OCI-LY7 (cell line): ENCODE measurements around the gene ZNF3. TPM values are rescaled to one million over a fixed set of nuclear protein-coding genes. Genes with fewer than 3 reads are reported as not detected.

Experiments
- BruUV-seq: library from RNA; stranded (reverse); fragments of 400-500 nt; replicated peaks from 2 replicates; lab custom pipeline; 2021; lab: Mats Ljungman, UMichigan
- CTCF ChIA-PET: fragments of 300-600 bp; sonication (Branson Sonifier 250); formaldehyde crosslinking; loops from one replicate; lab custom pipeline; 2022; ENCODE audit warnings: antibody characterized with exemption; ENCODE audit not compliant: unreplicated experiment; lab: Charles Lee
- POLR2A ChIA-PET: fragments of 300-600 bp; sonication (Branson Sonifier 250); formaldehyde crosslinking; loops from one replicate; lab custom pipeline; 2022; ENCODE audit warnings: antibody characterized with exemption; lab: Charles Lee
- DNase-seq: peaks from one replicate; pipeline ENCODE4 v3.0.0-alpha.2; 2015; ENCODE audit warnings: low spot score
- H2AFZ ChIP-seq: fragments of 200-600 bp; sonication (generic), shearing (Covaris generic); 2 replicates; pipeline ENCODE4 v1.6.1; 2014; ENCODE audit warnings: mild to moderate bottlenecking, antibody characterized with exemption, low read length, moderate library complexity
- H3K27ac ChIP-seq: fragments of 200-600 bp; sonication (generic); 2 replicates; pipeline ENCODE4 v1.5.1; 2014; ENCODE audit warnings: mixed run types, low read depth, mild to moderate bottlenecking, moderate library complexity, low read length, inconsistent platforms; ENCODE audit not compliant: poor library complexity, severe bottlenecking
- H3K36me3 ChIP-seq: fragments of 200-600 bp; sonication (generic); 2 replicates; pipeline ENCODE4 v1.6.1; 2014; ENCODE audit warnings: mild to moderate bottlenecking, antibody characterized with exemption, low read length, moderate library complexity, mixed read lengths; ENCODE audit not compliant: insufficient read depth
- H3K4me1 ChIP-seq: fragments of 200-600 bp; sonication (generic); 2 replicates; pipeline ENCODE4 v1.5.1; 2014; ENCODE audit warnings: mild to moderate bottlenecking, low read length; ENCODE audit not compliant: insufficient read depth, poor library complexity, severe bottlenecking
- H3K4me2 ChIP-seq: fragments of 200-600 bp; sonication (generic); 2 replicates; pipeline ENCODE4 v1.6.1; 2014; ENCODE audit warnings: mild to moderate bottlenecking, low read length
- H3K4me3 ChIP-seq: fragments of 200-600 bp; sonication (generic); 2 replicates; pipeline ENCODE4 v1.5.1; 2014; ENCODE audit warnings: mild to moderate bottlenecking, low read depth, low read length; ENCODE audit not compliant: poor library complexity, severe bottlenecking
- H3K79me2 ChIP-seq: fragments of 200-600 bp; sonication (generic); 2 replicates; pipeline ENCODE4 v1.6.1; 2016; ENCODE audit warnings: low read depth, mild to moderate bottlenecking, low read length, moderate library complexity, mixed read lengths; ENCODE audit not compliant: insufficient read depth
- H3K9me2 ChIP-seq: fragments of 200-600 bp; sonication (generic); 2 replicates; pipeline ENCODE4 v1.6.1; 2016; ENCODE audit warnings: mild to moderate bottlenecking, low read length, mixed read lengths; ENCODE audit not compliant: insufficient read depth
- H3K9me3 ChIP-seq: fragments of 200-600 bp; sonication (generic); 2 replicates; pipeline ENCODE4 v1.6.1; 2014; ENCODE audit warnings: mild to moderate bottlenecking, mixed run types, low read length, mixed read lengths
- H4K20me1 ChIP-seq: fragments of 200-600 bp; sonication (generic); 2 replicates; pipeline ENCODE4 v1.6.1; 2014; ENCODE audit warnings: mild to moderate bottlenecking, antibody characterized with exemption, low read length, moderate library complexity, mixed read lengths; ENCODE audit not compliant: insufficient read depth
- EZH2phosphoT487 ChIP-seq: fragments of 200-600 bp; sonication (generic); IDR thresholded peaks from 2 replicates; pipeline ENCODE4 v1.6.1; 2018; ENCODE audit warnings: low read depth, borderline replicate concordance, mild to moderate bottlenecking, mixed run types, antibody characterized with exemption, low read length, moderate library complexity, mixed read lengths
- intact Hi-C: fragments of 100-400 bp; cut with micrococcal nuclease; formaldehyde crosslinking; loops from one replicate; pipeline ENCODE4 v1.10.0; 2022; ENCODE audit not compliant: unreplicated experiment
- total RNA-seq, 2 experiments: library from RNA; depleted of rRNA in 1 of 2; stranded (reverse); fragments of >200 nt in 1 of 2; shearing (Covaris generic) in 1 of 2; gene quantifications; 2 replicates each; pipeline ENCODE4 v1.2.3, GENCODE V29; 2014 to 2022
- TF ChIP-seq, protein P1 (sequence below): fragments of 200-600 bp; sonication (generic); conservative IDR thresholded peaks from 2 replicates; pipeline ENCODE4 v1.5.1; 2014; ENCODE audit warnings: mild to moderate bottlenecking, antibody characterized with exemption, low read length, moderate library complexity, mixed read lengths

Gene ZNF3
- total RNA-seq, 2 experiments from 2014 or later = 19.8 to 23.7 TPM

DNA sequence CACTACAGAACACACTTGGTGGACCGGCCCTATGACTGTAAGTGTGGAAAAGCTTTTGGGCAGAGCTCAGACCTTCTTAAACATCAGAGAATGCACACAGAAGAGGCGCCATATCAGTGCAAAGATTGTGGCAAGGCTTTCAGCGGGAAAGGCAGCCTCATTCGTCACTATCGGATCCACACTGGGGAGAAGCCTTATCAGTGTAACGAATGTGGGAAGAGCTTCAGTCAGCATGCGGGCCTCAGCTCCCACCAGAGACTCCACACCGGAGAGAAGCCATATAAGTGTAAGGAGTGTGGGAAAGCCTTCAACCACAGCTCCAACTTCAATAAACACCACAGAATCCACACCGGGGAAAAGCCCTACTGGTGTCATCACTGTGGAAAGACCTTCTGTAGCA is 17.4 kb downstream of the ZNF3 start:
- H3K79me2 ChIP-seq = no peaks in the 10 kb centered on the region
- H3K4me3 ChIP-seq = no peak overlapping the region
- ChIA-PET CTCF (interaction anchor here (0.5 kb wide), 1 partner anchor 19 kb away, joined by 5 read pairs; no protein-coding TSS in a partner anchor), POLR2A (no interaction called here)
- H3K36me3 ChIP-seq = peaks cover 32% of the 10 kb centered on the region; the same call in 1 of the 2 replicates
- H3K4me1 ChIP-seq = peaks cover 3% of the 10 kb centered on the region
- no peaks in the 10 kb centered on the region for H3K9me2 ChIP-seq
- H3K9me3 ChIP-seq = no peaks in the 10 kb centered on the region
- intact Hi-C loops = no loop called here
- H4K20me1 ChIP-seq = no peaks in the 10 kb centered on the region
- TF ChIP-seq EZH2phosphoT487 = no peak
- TF ChIP-seq, protein P1, sequence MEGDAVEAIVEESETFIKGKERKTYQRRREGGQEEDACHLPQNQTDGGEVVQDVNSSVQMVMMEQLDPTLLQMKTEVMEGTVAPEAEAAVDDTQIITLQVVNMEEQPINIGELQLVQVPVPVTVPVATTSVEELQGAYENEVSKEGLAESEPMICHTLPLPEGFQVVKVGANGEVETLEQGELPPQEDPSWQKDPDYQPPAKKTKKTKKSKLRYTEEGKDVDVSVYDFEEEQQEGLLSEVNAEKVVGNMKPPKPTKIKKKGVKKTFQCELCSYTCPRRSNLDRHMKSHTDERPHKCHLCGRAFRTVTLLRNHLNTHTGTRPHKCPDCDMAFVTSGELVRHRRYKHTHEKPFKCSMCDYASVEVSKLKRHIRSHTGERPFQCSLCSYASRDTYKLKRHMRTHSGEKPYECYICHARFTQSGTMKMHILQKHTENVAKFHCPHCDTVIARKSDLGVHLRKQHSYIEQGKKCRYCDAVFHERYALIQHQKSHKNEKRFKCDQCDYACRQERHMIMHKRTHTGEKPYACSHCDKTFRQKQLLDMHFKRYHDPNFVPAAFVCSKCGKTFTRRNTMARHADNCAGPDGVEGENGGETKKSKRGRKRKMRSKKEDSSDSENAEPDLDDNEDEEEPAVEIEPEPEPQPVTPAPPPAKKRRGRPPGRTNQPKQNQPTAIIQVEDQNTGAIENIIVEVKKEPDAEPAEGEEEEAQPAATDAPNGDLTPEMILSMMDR = no peak
- H3K4me2 ChIP-seq = no peak overlapping the region
- no peak overlapping the region for H3K27ac ChIP-seq
- no peak overlapping the region for H2AFZ ChIP-seq
- no peak for DNase-seq
- TSS peak; percentile 52 for BruUV-seq

DNA sequence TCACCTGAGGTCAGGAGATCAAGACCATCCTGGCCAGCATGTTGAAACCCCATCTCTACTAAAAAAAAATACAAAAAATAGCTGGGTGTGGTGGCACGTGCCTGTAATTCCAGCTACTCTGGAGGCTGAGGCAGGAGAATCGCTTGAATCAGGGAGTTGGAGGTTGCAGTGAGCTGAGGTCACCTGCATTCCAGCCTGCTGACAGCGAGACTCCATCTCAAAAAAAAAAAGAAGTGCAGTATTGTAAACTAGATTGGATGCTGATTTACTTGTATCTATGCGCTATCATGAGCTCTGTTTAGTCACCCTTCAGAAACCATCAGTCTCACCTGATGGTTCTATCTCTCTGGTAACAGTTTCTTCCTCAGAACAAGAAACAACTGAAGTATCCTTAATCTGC is 18.1 kb downstream of the ZNF3 start:
- H3K9me2 ChIP-seq = no peaks in the 10 kb centered on the region
- intact Hi-C loops = no loop called here
- no peaks in the 10 kb centered on the region for H3K79me2 ChIP-seq
- no peak overlapping the region for H3K27ac ChIP-seq
- no peak for DNase-seq
- H3K4me2 ChIP-seq = no peak overlapping the region
- H3K4me3 ChIP-seq = no peak overlapping the region
- TF ChIP-seq EZH2phosphoT487 = no peak
- TF ChIP-seq, protein P1 = no peak
- H4K20me1 ChIP-seq = no peaks in the 10 kb centered on the region
- CTCF ChIA-PET = interaction anchor here (0.5 kb wide), 1 partner anchor 19 kb away, joined by 5 read pairs; no protein-coding TSS in a partner anchor
- no peaks in the 10 kb centered on the region for H3K9me3 ChIP-seq
- POLR2A ChIA-PET = interaction anchor here (0.6 to 1.0 kb wide), 2 partner anchors 43 to 94 kb away, joined by 3 to 4 read pairs; no protein-coding TSS in a partner anchor
- peaks cover 6% of the 10 kb centered on the region for H3K4me1 ChIP-seq
- peaks cover 40% of the 10 kb centered on the region; the same call in 1 of the 2 replicates for H3K36me3 ChIP-seq
- no peak overlapping the region for H2AFZ ChIP-seq
- BruUV-seq = no TSS peak

DNA sequence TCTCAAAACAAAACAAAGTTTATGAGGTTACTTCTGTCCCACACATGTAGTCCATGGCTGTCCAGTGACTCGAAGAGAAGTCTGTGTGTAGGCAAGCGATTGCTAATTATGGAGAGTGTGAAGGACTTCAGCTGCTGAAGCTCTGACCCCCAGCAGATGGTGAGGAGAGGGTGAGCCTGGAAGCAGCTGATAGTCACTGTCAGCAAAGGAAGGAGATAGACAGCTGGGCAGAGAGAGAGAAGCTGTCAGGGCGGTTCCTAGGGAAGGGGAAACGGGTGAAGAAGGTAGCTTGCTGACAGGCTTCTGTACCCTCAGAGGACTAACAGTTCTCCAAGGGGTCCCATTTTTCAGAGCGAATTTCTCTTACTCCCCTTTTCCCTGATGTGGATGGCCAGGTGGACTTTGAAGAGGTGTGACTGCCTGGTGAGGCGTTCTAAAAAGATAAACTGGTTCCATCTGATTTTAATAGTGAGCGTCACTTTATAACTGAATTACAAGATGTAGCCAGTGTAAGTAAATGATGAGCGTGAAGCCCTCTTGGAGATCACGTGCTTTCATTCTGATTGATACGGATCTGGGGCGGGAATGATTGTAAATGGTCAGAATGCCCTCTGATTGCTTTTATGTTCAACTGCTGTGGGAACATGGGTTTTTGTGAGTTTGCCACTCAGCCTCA is 19.9 kb downstream of the ZNF3 start:
- no peak for DNase-seq
- H4K20me1 ChIP-seq = no peaks in the 10 kb centered on the region
- BruUV-seq = no TSS peak
- no peak overlapping the region for H3K4me2 ChIP-seq
- intact Hi-C loops = no loop called here
- CTCF ChIA-PET = no interaction called here
- no peaks in the 10 kb centered on the region for H3K9me3 ChIP-seq
- no peak overlapping the region for H2AFZ ChIP-seq
- TF ChIP-seq, protein P1 = no peak
- peaks cover 6% of the 10 kb centered on the region for H3K4me1 ChIP-seq
- H3K27ac ChIP-seq = no peak overlapping the region
- POLR2A ChIA-PET = interaction anchor here (0.6 to 0.7 kb wide), 2 partner anchors 357 to 1057 kb away, joined by 3 to 4 read pairs; no protein-coding TSS in a partner anchor
- peaks cover 53% of the 10 kb centered on the region for H3K36me3 ChIP-seq
- no peak overlapping the region for H3K4me3 ChIP-seq
- no peaks in the 10 kb centered on the region for H3K9me2 ChIP-seq
- no peaks in the 10 kb centered on the region for H3K79me2 ChIP-seq
